OCI-LY3 (cell line): ENCODE measurements around the gene CDIP1.

Experiments used
- H2AFZ ChIP-seq: fragments of 200-600, 300-600 bp; shearing (Covaris generic); 2 replicates; pipeline ENCODE4 v1.6.0; 2014; ENCODE audit warnings: antibody characterized with exemption, low read depth, low read length
- H3K27ac ChIP-seq: fragments of 200-600, 300-600 bp; sonication (generic); 2 replicates; pipeline ENCODE4 v1.5.1; 2014; ENCODE audit warnings: mild to moderate bottlenecking, low read length, moderate library complexity, mixed read lengths
- H3K27me3 ChIP-seq: fragments of 200-600, 300-600 bp; sonication (generic); 2 replicates; pipeline ENCODE4 v1.6.1; 2014; ENCODE audit warnings: low read depth, low read length, mixed read lengths
- H3K36me3 ChIP-seq: fragments of 200-600, 300-600 bp; sonication (generic); replicated peaks from 2 replicates; pipeline ENCODE3; 2014; ENCODE audit warnings: low read depth, low read length, mixed read lengths
- H3K4me1 ChIP-seq: fragments of 300-600, 200-600 bp; sonication (generic); 2 replicates; pipeline ENCODE4 v1.6.1; 2014; ENCODE audit warnings: low read length, mixed read lengths
- H3K4me2 ChIP-seq: fragments of 200-600, 300-600 bp; sonication (generic); 2 replicates; pipeline ENCODE4 v1.6.1; 2014; ENCODE audit warnings: low read length, mixed read lengths
- H3K4me3 ChIP-seq: fragments of 300-600, 200-600 bp; sonication (generic); 2 replicates; pipeline ENCODE4 v1.5.1; 2014; ENCODE audit warnings: antibody characterized with exemption, mild to moderate bottlenecking, low read length, moderate library complexity
- H3K79me2 ChIP-seq: fragments of 300-600, 200-600 bp; shearing (Covaris generic); 2 replicates; pipeline ENCODE4 v1.6.1; 2014; ENCODE audit warnings: mild to moderate bottlenecking, low read length, mixed read lengths
- H3K9ac ChIP-seq: fragments of 300-600, 200-600 bp; shearing (Covaris generic); 2 replicates; pipeline ENCODE4 v1.6.0; 2014; ENCODE audit warnings: mild to moderate bottlenecking, low read length, moderate library complexity
- H3K9me3 ChIP-seq: fragments of 200-600, 300-600 bp; shearing (Covaris generic); 2 replicates; pipeline ENCODE4 v1.6.1; 2014; ENCODE audit warnings: low read length, mixed read lengths; ENCODE audit not compliant: insufficient read depth
- H4K20me1 ChIP-seq: fragments of 200-600, 300-600 bp; sonication (generic); 2 replicates; pipeline ENCODE4 v1.6.1; 2016; ENCODE audit warnings: low read length, mixed read lengths; ENCODE audit not compliant: insufficient read depth
- EZH2phosphoT487 ChIP-seq: fragments of 200-600 bp; shearing (Covaris generic); IDR thresholded peaks from 2 replicates; pipeline ENCODE4 v1.6.1; 2018; ENCODE audit warnings: antibody characterized with exemption, mixed run types, low read depth
- TF ChIP-seq, protein P1 (sequence below): fragments of 200-600, 300-600 bp; sonication (generic); IDR thresholded peaks from 2 replicates; pipeline ENCODE4 v1.5.1; 2014; ENCODE audit warnings: antibody characterized with exemption, low read length, low read depth

Gene CDIP1

DNA sequence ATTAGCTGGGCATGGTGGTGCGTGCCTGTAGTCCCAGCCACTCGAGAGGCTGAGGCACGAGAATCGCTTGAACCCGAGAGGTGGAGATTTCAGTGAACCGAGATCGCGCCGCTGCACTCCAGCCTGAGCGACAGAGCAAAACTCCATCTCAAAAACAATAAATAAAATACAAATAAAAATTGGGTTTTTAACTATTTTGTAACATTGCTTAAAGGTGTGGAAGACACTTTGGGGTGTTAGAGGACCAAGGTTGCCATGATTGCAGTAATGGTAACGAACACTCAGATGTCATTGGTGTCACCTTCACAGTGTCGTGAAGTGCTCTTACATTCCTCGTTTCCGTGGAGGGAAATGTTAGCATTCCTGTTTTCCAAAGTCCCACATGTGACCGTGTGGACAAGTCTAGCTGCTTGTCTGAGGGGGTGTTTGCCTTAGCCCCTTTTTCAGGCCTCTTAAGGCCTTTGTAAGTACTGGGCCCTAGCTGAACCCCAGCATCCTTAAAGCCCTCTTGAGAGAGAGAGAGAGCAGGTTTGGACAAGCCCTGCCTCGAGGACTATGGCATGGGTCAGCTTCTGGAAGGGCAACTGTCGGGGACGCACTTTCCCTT lies 26.2 kb upstream of the CDIP1 start:
- Histone ChIP-seq H2AFZ (no peak overlapping the region), H3K79me2 (no peaks in the 10 kb centered on the region), H3K27ac (no peak overlapping the region), H3K36me3 (no peaks in the 10 kb centered on the region), H3K4me1 (no peaks in the 10 kb centered on the region), H3K27me3 (no peaks in the 10 kb centered on the region), H3K9ac (no peak overlapping the region), H3K4me3 (no peak overlapping the region), H3K4me2 (no peak overlapping the region), H4K20me1 (no peaks in the 10 kb centered on the region), H3K9me3 (no peaks in the 10 kb centered on the region)
- TF ChIP-seq, protein P1, sequence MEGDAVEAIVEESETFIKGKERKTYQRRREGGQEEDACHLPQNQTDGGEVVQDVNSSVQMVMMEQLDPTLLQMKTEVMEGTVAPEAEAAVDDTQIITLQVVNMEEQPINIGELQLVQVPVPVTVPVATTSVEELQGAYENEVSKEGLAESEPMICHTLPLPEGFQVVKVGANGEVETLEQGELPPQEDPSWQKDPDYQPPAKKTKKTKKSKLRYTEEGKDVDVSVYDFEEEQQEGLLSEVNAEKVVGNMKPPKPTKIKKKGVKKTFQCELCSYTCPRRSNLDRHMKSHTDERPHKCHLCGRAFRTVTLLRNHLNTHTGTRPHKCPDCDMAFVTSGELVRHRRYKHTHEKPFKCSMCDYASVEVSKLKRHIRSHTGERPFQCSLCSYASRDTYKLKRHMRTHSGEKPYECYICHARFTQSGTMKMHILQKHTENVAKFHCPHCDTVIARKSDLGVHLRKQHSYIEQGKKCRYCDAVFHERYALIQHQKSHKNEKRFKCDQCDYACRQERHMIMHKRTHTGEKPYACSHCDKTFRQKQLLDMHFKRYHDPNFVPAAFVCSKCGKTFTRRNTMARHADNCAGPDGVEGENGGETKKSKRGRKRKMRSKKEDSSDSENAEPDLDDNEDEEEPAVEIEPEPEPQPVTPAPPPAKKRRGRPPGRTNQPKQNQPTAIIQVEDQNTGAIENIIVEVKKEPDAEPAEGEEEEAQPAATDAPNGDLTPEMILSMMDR, result no peak
- no peak for TF ChIP-seq EZH2phosphoT487

- Histone ChIP-seq H3K36me3 (no peaks in the 10 kb centered on the region), H3K4me2 (no peak overlapping the region), H2AFZ (no peak overlapping the region), H4K20me1 (no peaks in the 10 kb centered on the region), H3K79me2 (no peaks in the 10 kb centered on the region), H3K27me3 (no peaks in the 10 kb centered on the region), H3K9me3 (no peaks in the 10 kb centered on the region), H3K4me3 (no peak overlapping the region), H3K4me1 (no peaks in the 10 kb centered on the region), H3K9ac (no peak overlapping the region), H3K27ac (no peak overlapping the region)
- TF ChIP-seq, protein P1, result no peak
- no peak for TF ChIP-seq EZH2phosphoT487
Measured at GRCh38 chr16:4561596-4561995, 23.0 kb upstream of the CDIP1 start.

- Histone ChIP-seq H3K9ac (no peak overlapping the region), H3K27ac (no peak overlapping the region), H3K79me2 (no peaks in the 10 kb centered on the region), H3K4me3 (no peak overlapping the region), H2AFZ (no peak overlapping the region), H3K9me3 (no peaks in the 10 kb centered on the region), H3K36me3 (no peaks in the 10 kb centered on the region), H3K4me1 (no peaks in the 10 kb centered on the region), H3K4me2 (no peak overlapping the region), H3K27me3 (0 out of 2 replicates have a peak, but pooled peaks cover 3% of the 10 kb centered on the region), H4K20me1 (no peaks in the 10 kb centered on the region)
- TF ChIP-seq, protein P1, result no peak
- no peak for TF ChIP-seq EZH2phosphoT487
Measured at GRCh38 chr16:4557973-4558372, 19.4 kb upstream of the CDIP1 start.

- Histone ChIP-seq H3K4me2 (no peak overlapping the region), H3K79me2 (no peaks in the 10 kb centered on the region), H4K20me1 (no peaks in the 10 kb centered on the region), H3K36me3 (no peaks in the 10 kb centered on the region), H3K4me1 (no peaks in the 10 kb centered on the region), H3K27ac (no peak overlapping the region), H2AFZ (no peak overlapping the region), H3K27me3 (0 out of 2 replicates have a peak, but pooled peaks cover 3% of the 10 kb centered on the region), H3K4me3 (no peak overlapping the region), H3K9ac (no peak overlapping the region), H3K9me3 (no peaks in the 10 kb centered on the region)
- TF ChIP-seq EZH2phosphoT487, result no peak
- TF ChIP-seq, protein P1, result no peak
Measured at GRCh38 chr16:4556580-4556979, 18.0 kb upstream of the CDIP1 start.
